22Rv1 (cell line): ENCODE measurements around the gene SBF2.

Experiments used
- H3K27ac ChIP-seq: fragments of 450-650 bp; 2 replicates; pipeline ENCODE4 v1.5.1; 2017
- ZFX ChIP-seq: fragments of 450-650 bp; IDR thresholded peaks from 2 replicates; pipeline ENCODE4 v1.6.1; 2017; ENCODE audit warnings: antibody characterized with exemption, borderline replicate concordance
- TF ChIP-seq, protein P1 (sequence below): fragments of 450-650 bp; IDR thresholded peaks from 2 replicates; pipeline ENCODE4 v1.5.1; 2017; ENCODE audit warnings: mild to moderate bottlenecking

SBF2 gene

DNA sequence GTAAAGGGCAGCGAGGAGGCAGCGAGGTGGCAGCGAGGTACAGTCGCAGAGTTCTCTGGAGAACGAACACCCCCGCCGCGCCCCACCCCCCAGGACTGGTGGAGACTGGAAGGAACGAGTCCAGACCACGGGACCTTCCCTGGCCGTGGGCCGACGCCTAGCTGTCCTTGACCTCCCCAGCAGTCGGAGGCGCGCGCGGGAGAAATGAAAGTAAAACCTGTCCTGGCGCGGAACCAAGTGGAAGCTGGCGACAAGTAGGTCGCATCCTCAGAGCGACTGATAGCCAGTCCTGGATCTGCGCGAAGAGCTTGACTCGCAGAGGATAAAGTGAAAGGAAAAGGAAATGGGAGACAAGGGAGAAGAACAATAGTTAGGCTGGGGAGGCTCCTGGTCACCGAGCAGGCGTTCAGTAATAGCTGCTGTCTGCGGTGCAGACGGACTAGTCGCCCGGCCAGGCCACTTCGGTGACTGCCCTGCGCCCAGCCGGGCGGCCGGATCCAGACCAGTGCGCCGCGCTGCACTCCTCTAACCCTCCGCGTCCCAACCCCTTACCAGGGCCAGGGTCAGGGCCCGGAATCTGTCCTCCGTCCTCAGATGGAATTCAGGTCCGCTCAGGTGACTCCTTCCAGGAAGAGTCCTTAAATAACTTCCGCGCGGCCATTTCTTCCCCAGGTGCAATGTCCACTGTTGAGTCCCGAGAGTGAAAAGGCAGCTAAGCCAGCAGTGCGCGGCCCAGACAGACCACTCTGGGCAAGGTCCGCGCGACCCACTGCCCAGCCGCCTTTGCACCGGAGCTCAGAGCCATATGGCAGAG lies 8.9 kb upstream of the SBF2 start:
- no peak for TF ChIP-seq ZFX
- TF ChIP-seq, protein P1, sequence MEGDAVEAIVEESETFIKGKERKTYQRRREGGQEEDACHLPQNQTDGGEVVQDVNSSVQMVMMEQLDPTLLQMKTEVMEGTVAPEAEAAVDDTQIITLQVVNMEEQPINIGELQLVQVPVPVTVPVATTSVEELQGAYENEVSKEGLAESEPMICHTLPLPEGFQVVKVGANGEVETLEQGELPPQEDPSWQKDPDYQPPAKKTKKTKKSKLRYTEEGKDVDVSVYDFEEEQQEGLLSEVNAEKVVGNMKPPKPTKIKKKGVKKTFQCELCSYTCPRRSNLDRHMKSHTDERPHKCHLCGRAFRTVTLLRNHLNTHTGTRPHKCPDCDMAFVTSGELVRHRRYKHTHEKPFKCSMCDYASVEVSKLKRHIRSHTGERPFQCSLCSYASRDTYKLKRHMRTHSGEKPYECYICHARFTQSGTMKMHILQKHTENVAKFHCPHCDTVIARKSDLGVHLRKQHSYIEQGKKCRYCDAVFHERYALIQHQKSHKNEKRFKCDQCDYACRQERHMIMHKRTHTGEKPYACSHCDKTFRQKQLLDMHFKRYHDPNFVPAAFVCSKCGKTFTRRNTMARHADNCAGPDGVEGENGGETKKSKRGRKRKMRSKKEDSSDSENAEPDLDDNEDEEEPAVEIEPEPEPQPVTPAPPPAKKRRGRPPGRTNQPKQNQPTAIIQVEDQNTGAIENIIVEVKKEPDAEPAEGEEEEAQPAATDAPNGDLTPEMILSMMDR = 0 out of 2 replicates have a peak, but pooled peaks have one; percentile 4
- H3K27ac ChIP-seq = peak overlapping the region; percentile 86

DNA sequence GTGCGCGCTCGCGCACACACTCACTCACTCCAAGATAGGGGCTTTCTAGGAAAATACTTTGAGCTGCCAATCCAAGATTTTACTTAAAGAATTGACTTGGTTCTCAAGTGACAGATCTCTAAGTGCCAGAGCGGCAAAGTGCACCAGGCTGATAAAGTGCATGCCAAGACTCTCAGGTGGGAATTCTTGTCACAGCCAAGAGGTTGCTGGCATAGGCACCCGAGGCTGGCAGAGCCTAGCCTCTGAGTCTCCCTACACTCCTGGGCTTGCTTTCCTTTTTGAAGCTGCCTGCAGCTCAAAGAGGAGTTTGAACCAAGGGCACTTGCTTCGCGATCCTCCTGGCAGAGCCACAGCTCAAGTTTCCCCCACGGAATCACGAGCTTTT lies 8.3 kb upstream of the SBF2 start:
- TF ChIP-seq ZFX = no peak
- TF ChIP-seq, protein P1 = no peak
- H3K27ac ChIP-seq = peak overlapping the region; percentile 86

DNA sequence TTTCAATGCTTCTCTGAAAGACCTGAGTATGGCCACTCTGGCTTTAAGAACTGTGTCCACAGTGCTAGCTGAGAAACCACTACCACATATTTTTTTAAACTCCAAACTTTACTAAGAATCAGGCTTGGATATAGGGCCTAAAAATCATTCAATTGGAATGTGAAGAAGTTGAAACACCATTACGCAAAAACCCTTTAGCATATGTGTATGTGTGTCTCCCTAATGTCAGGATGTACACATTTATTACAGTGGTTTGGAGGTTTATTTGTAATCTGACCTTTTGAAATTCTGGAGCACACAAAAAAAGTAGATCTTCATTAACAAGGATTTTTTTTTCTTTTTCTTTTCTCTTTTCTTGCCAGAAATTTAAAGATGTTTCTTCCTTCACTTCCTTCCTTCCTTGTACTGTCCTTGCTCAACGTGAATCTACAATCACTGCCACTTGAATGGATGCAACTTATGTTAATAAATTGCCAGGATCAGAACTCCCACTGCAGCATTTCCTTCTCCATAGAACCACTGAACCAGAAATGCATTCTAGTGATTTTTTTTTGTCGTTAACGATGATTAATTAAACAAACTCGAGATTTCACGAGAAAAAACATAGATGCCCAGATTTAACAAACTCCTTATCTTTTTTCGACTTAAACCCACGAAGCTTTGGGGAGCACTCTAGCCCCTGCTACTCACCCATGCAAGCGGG lies 7.8 kb upstream of the SBF2 start:
- peak overlapping the region; percentile 86 for H3K27ac ChIP-seq
- TF ChIP-seq, protein P1 = no peak
- no peak for TF ChIP-seq ZFX

DNA sequence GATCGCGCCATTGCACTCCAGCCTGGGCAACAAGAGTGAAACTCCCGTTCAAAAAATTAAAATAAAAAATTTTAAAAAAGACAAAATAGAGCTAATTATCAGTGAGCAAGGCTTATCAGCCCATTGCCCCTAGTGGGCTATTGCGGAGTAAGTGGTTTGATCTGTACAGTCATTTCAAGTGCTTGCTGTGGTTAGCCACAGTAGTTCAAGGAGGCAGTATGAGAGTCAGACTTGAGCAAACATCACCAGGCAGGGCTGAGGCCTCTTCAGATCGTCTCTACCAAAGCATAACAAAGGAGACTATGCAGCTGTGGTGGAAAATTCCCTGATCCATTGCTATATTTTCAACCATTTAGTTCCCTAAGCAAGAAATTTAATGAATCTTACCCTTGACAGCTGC lies 4.3 kb upstream of the SBF2 start:
- TF ChIP-seq, protein P1 = no peak
- no peak for TF ChIP-seq ZFX
- H3K27ac ChIP-seq = no peak overlapping the region

DNA sequence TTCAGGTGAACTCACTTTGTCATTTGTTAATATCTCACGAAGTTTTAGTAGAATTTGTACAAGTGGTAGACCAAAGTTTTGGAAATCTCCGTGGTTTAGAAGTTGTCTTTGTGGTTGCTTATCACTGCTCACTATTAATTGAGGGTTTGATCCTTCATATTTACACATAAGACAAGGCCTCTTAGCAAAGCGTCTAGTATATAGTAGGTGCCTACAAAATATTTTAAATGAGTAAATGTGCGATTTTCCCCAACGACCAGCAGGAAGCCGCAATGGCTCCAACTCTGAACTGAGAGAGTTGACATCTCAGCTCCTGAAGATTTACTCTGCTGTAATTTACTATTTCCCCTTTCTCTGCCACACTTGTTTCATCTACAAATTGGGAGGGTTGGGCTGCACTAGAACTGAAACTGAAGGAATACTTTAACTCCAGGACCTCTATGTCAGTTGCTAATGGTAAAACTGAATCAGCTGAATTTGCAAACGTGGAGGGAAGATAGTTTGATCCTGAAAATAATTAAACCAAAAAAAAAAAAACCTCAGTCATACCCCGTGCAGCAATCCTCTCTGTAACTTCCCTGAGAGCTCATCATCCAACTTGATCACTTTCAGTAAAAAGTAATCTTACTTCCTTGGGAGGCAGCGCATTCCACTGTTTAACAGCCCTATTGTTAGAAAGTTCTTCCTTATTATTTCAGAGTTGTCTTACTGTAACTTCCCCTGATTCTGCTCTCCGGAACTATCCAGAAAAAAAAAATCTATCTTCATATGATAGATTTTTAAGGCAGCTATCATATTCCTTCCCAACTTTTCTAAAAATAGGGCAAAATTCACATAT lies 1.3 kb upstream of the SBF2 start:
- H3K27ac ChIP-seq = no peak overlapping the region

DNA sequence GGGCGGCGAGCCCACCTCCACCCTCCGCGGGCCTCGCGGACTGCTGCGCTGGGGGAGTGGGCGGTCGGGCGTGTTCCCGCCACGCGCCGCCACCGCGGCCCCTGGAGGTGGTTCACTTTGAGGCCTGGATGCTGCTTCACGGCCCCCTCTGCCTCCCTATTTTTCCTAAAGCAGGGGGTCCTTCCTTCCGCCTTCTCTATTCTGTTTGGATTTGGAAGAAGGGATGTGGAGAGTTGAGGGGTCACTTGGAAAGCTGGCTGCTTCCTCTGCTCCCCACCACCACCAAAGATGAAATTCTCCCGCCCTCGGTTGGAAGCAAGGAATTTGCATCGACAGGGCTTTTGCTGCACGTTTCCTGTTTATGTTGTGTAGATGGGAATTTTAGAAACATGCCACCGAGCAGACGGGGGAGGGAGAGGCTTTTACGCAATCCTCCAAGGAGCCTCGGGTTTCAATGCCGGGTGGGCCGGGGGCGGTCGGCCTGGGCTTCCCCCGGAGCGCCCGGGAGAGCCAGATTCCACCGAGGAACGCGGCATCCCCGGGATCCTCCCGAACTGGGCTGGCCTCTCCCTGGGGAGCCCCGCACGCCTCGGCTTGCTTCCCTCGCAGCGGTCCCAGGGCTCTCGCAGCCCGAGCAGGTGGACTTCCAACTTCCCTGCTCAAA lies 403 bp upstream of the SBF2 start:
- peak overlapping the region; percentile 72 for H3K27ac ChIP-seq
- no peak for TF ChIP-seq ZFX
- TF ChIP-seq, protein P1 = no peak

More for the DNA sequence above, 1.3 kb upstream of the SBF2 start:
- TF ChIP-seq, protein P1 = no peak
- no peak for TF ChIP-seq ZFX
